ENCODE data around the gene ANAPC4. TPM values are rescaled to one million over a fixed set of nuclear protein-coding genes. Genes with fewer than 3 reads are reported as not detected.

Gene ANAPC4
- total and polyA plus RNA-seq, 2 of the 4 experiments (the other 2 are of a cell fraction): 12.4 to 18.3 TPM

GRCh38 chr4:25433966-25434827 is 57.1 kb downstream of the ANAPC4 start:
- DNase-seq (no peak), ATAC-seq (ENCODE audit: low read depth) (no peak)
- no peak overlapping the region for H2BK15ac ChIP-seq (ENCODE audit: low read depth, low read length)
- no peak overlapping the region for H4K5ac ChIP-seq (ENCODE audit: low read depth, low read length)
- dilution Hi-C loops (cut with HindIII; ENCODE audit: low sequenced_read_pairs, unreplicated experiment) (no loop called here), intact Hi-C loops (cut with micrococcal nuclease) (no loop called here), in situ Hi-C loops (cut with MboI; ENCODE audit: low sequenced_read_pairs) (no loop called here)
- no peak overlapping the region for H4K8ac ChIP-seq (ENCODE audit: low read depth in 2 of 2, low read length in 2 of 2)
- H4K20me1 ChIP-seq (ENCODE audit: insufficient read depth, low read length): no peaks in the 10 kb centered on the region
- H2BK120ac ChIP-seq (ENCODE audit: low read depth, low read length): no peak overlapping the region
- POLR2A ChIA-PET (ENCODE audit: unreplicated experiment): no interaction called here
- no peak overlapping the region for H3K4ac ChIP-seq (ENCODE audit: low read depth, low read length)
- no peak overlapping the region for H4K91ac ChIP-seq (ENCODE audit: insufficient read depth, low read depth, low read length)
- no peaks in the 10 kb centered on the region for H3K36me3 ChIP-seq (ENCODE audit: control insufficient read depth, insufficient read depth, low read length)
- H3K9me3 ChIP-seq (ENCODE audit: control insufficient read depth, insufficient read depth, low read length): no peaks in the 10 kb centered on the region
- H3K9me1 ChIP-seq (ENCODE audit: insufficient read depth, low read length): no peaks in the 10 kb centered on the region
- H2AK5ac ChIP-seq (ENCODE audit: low read depth, low read length): no peak overlapping the region
- no peak overlapping the region for H3K18ac ChIP-seq (ENCODE audit: low read depth, low read length)
- no peak overlapping the region for H3K9ac ChIP-seq (ENCODE audit: low read depth, low read length)
- H2AK9ac ChIP-seq (replicated peaks; ENCODE audit: low read depth, low read length, poor library complexity): no peak overlapping the region
- H3K79me1 ChIP-seq (ENCODE audit: low read depth in 1 of 2, low read length in 2 of 2): no peaks in the 10 kb centered on the region
- H2AFZ ChIP-seq (replicated peaks; ENCODE audit: low read length, poor library complexity): no peak overlapping the region
- no peaks in the 10 kb centered on the region for H3K4me1 ChIP-seq (ENCODE audit: control insufficient read depth, insufficient read depth, low read length)
- no TSS peak for BruUV-seq (replicated peaks)
- H3K23ac ChIP-seq (ENCODE audit: low read depth, low read length): no peak overlapping the region
- H3K4me3 ChIP-seq (ENCODE audit: insufficient read depth, low read depth, low read length): no peak overlapping the region
- no peaks in the 10 kb centered on the region; the same call in 1 of the 2 replicates for H3K27me3 ChIP-seq (ENCODE audit: control insufficient read depth, insufficient read depth, low read length)
- CTCF ChIA-PET: interaction anchor here (0.6 kb wide), 1 partner anchor 1088 kb away, joined by 3 read pairs; no protein-coding TSS in a partner anchor
- no peak overlapping the region for H2BK5ac ChIP-seq (ENCODE audit: low read depth, low read length, poor library complexity, severe bottlenecking)
- WGBS, 2 experiments (ENCODE audit: extremely low coverage in 2 of 2, insufficient read length in 1 of 2): 68% methylated on average over 4 of the region's 14 CpGs; no CpG with 5 or more reads in 1 of the 2 experiments
- TF ChIP-seq RFX5 (IDR thresholded peaks at IDR 0.05; ENCODE audit: low read depth, low read length): no peak
- no peak overlapping the region for H3K14ac ChIP-seq (replicated peaks; ENCODE audit: low read depth, low read length)
- no peak overlapping the region for H3K56ac ChIP-seq (ENCODE audit: extremely low read depth, insufficient read depth, low read length)
- H3K4me2 ChIP-seq (ENCODE audit: low read depth, low read length): no peak overlapping the region
- H2BK20ac ChIP-seq (ENCODE audit: low read depth, low read length): no peak overlapping the region
- no peak overlapping the region for H3K27ac ChIP-seq (ENCODE audit: insufficient read depth, low read length)
